ENCODE data around the gene LIPH.

Gene LIPH

GRCh38 chr3:185561958-185562357 is 9.6 kb upstream of the LIPH start:
- Histone ChIP-seq H3K4ac (ENCODE audit: low read depth in 1 of 2, low read length in 2 of 2) (no peak overlapping the region), H3K23ac (ENCODE audit: low read length in 2 of 2) (no peak overlapping the region), H3K14ac (ENCODE audit: low read length in 2 of 2) (no peak overlapping the region), H3K4me1 (ENCODE audit: control insufficient read depth, insufficient read depth, low read depth, low read length) (peaks cover 9% of the 10 kb centered on the region), H4K91ac (ENCODE audit: low read length) (no peak overlapping the region), H2AFZ (ENCODE audit: low read depth, low read length) (no peak overlapping the region), H2AK5ac (ENCODE audit: low read length, severe bottlenecking) (no peak overlapping the region), H2BK5ac (ENCODE audit: low read depth, low read length, poor library complexity, severe bottlenecking) (no peak overlapping the region), H3K4me2 (ENCODE audit: low read length, poor library complexity, severe bottlenecking) (no peak overlapping the region), H2BK120ac (ENCODE audit: low read depth, low read length) (no peak overlapping the region), H3K4me3 (ENCODE audit: insufficient read depth in 1 of 2, low read depth in 1 of 2, low read length in 2 of 2) (no peak overlapping the region), H3K27ac (ENCODE audit: low read length, poor library complexity, severe bottlenecking) (no peak overlapping the region), H3K9me3 (ENCODE audit: control insufficient read depth, low read length) (no peaks in the 10 kb centered on the region), H3K79me1 (replicated peaks; ENCODE audit: low read length, poor library complexity, severe bottlenecking) (no peaks in the 10 kb centered on the region), H3K9ac (ENCODE audit: low read length) (no peak overlapping the region), H4K8ac (ENCODE audit: low read length) (no peak overlapping the region), H3K18ac (ENCODE audit: low read depth in 1 of 2, low read length in 2 of 2) (no peak overlapping the region), H2BK15ac (ENCODE audit: low read depth, poor library complexity, severe bottlenecking) (no peak overlapping the region), H3K36me3 (ENCODE audit: control insufficient read depth in 1 of 2, insufficient read depth in 2 of 2, low read depth in 1 of 2, low read length in 2 of 2) (no peaks in the 10 kb centered on the region), H3K27me3 (ENCODE audit: control insufficient read depth in 1 of 2, insufficient read depth in 1 of 2, low read length in 2 of 2) (peaks cover 0 to 21% of the 10 kb centered on the region in 2 experiments), H2BK12ac (ENCODE audit: low read length in 2 of 2) (no peak overlapping the region)
- WGBS = 61% methylated on average over 5 of the region's 5 CpGs
- DNase-seq = no peak

- no peak overlapping the region for H4K8ac ChIP-seq (ENCODE audit: low read length)
- no peak overlapping the region for H3K4me3 ChIP-seq (ENCODE audit: insufficient read depth in 1 of 2, low read depth in 1 of 2, low read length in 2 of 2)
- no peak overlapping the region for H3K23ac ChIP-seq (ENCODE audit: low read length in 2 of 2)
- H2BK5ac ChIP-seq (ENCODE audit: low read depth, low read length, poor library complexity, severe bottlenecking) = no peak overlapping the region
- no peak overlapping the region for H3K18ac ChIP-seq (ENCODE audit: low read depth in 1 of 2, low read length in 2 of 2)
- no peak overlapping the region for H2BK12ac ChIP-seq (ENCODE audit: low read length in 2 of 2)
- no peak overlapping the region for H2BK120ac ChIP-seq (ENCODE audit: low read depth, low read length)
- H3K79me1 ChIP-seq (replicated peaks; ENCODE audit: low read length, poor library complexity, severe bottlenecking) = no peaks in the 10 kb centered on the region
- WGBS = 88% methylated on average over 7 of the region's 8 CpGs
- H3K4ac ChIP-seq (ENCODE audit: low read depth in 1 of 2, low read length in 2 of 2) = no peak overlapping the region
- H2AFZ ChIP-seq (ENCODE audit: low read depth, low read length) = no peak overlapping the region
- no peak overlapping the region for H3K14ac ChIP-seq (ENCODE audit: low read length in 2 of 2)
- no peak overlapping the region for H3K4me2 ChIP-seq (ENCODE audit: low read length, poor library complexity, severe bottlenecking)
- H2AK5ac ChIP-seq (ENCODE audit: low read length, severe bottlenecking) = no peak overlapping the region
- H3K9ac ChIP-seq (ENCODE audit: low read length) = no peak overlapping the region
- H4K91ac ChIP-seq (ENCODE audit: low read length) = no peak overlapping the region
- H3K27me3 ChIP-seq (ENCODE audit: control insufficient read depth in 1 of 2, insufficient read depth in 1 of 2, low read length in 2 of 2) = peaks cover 0 to 21% of the 10 kb centered on the region in 2 experiments
- no peak for DNase-seq
- no peaks in the 10 kb centered on the region for H3K9me3 ChIP-seq (ENCODE audit: control insufficient read depth, low read length)
- no peaks in the 10 kb centered on the region for H3K36me3 ChIP-seq (ENCODE audit: control insufficient read depth in 1 of 2, insufficient read depth in 2 of 2, low read depth in 1 of 2, low read length in 2 of 2)
- H3K27ac ChIP-seq (ENCODE audit: low read length, poor library complexity, severe bottlenecking) = no peak overlapping the region
- H2BK15ac ChIP-seq (ENCODE audit: low read depth, poor library complexity, severe bottlenecking) = no peak overlapping the region
- H3K4me1 ChIP-seq (ENCODE audit: control insufficient read depth, insufficient read depth, low read depth, low read length) = peaks cover 9% of the 10 kb centered on the region
Observed at GRCh38 chr3:185561374-185561943, 9.1 kb upstream of the LIPH start.

- Histone ChIP-seq H3K4me2 (ENCODE audit: low read length, poor library complexity, severe bottlenecking) (no peak overlapping the region), H3K14ac (ENCODE audit: low read length in 2 of 2) (no peak overlapping the region), H4K8ac (ENCODE audit: low read length) (no peak overlapping the region), H2BK120ac (ENCODE audit: low read depth, low read length) (no peak overlapping the region), H2BK15ac (ENCODE audit: low read depth, poor library complexity, severe bottlenecking) (no peak overlapping the region), H2AK5ac (ENCODE audit: low read length, severe bottlenecking) (no peak overlapping the region), H3K27me3 (ENCODE audit: control insufficient read depth in 1 of 2, insufficient read depth in 1 of 2, low read length in 2 of 2) (peaks cover 0 to 21% of the 10 kb centered on the region in 2 experiments), H3K79me1 (replicated peaks; ENCODE audit: low read length, poor library complexity, severe bottlenecking) (no peaks in the 10 kb centered on the region), H3K27ac (ENCODE audit: low read length, poor library complexity, severe bottlenecking) (no peak overlapping the region), H3K4me3 (ENCODE audit: insufficient read depth in 1 of 2, low read depth in 1 of 2, low read length in 2 of 2) (no peak overlapping the region), H3K9ac (ENCODE audit: low read length) (no peak overlapping the region), H2AFZ (ENCODE audit: low read depth, low read length) (no peak overlapping the region), H3K9me3 (ENCODE audit: control insufficient read depth, low read length) (no peaks in the 10 kb centered on the region), H3K36me3 (ENCODE audit: control insufficient read depth in 1 of 2, insufficient read depth in 2 of 2, low read depth in 1 of 2, low read length in 2 of 2) (no peaks in the 10 kb centered on the region), H2BK5ac (ENCODE audit: low read depth, low read length, poor library complexity, severe bottlenecking) (no peak overlapping the region), H3K18ac (ENCODE audit: low read depth in 1 of 2, low read length in 2 of 2) (no peak overlapping the region), H4K91ac (ENCODE audit: low read length) (no peak overlapping the region), H2BK12ac (ENCODE audit: low read length in 2 of 2) (no peak overlapping the region), H3K4me1 (ENCODE audit: control insufficient read depth, insufficient read depth, low read depth, low read length) (peaks cover 9% of the 10 kb centered on the region), H3K4ac (ENCODE audit: low read depth in 1 of 2, low read length in 2 of 2) (no peak overlapping the region), H3K23ac (ENCODE audit: low read length in 2 of 2) (no peak overlapping the region)
- 77% methylated on average over 10 of the region's 13 CpGs for WGBS
- DNase-seq = no peak
Observed at GRCh38 chr3:185560676-185561075, 8.3 kb upstream of the LIPH start.

- Histone ChIP-seq H3K36me3 (ENCODE audit: control insufficient read depth in 1 of 2, insufficient read depth in 2 of 2, low read depth in 1 of 2, low read length in 2 of 2) (no peaks in the 10 kb centered on the region), H3K27ac (ENCODE audit: low read length, poor library complexity, severe bottlenecking) (no peak overlapping the region), H3K4me3 (ENCODE audit: insufficient read depth in 1 of 2, low read depth in 1 of 2, low read length in 2 of 2) (no peak overlapping the region), H4K8ac (ENCODE audit: low read length) (no peak overlapping the region), H3K14ac (ENCODE audit: low read length in 2 of 2) (no peak overlapping the region), H2AFZ (ENCODE audit: low read depth, low read length) (no peak overlapping the region), H3K18ac (ENCODE audit: low read depth in 1 of 2, low read length in 2 of 2) (no peak overlapping the region), H3K4me1 (ENCODE audit: control insufficient read depth, insufficient read depth, low read depth, low read length) (peaks cover 11% of the 10 kb centered on the region), H3K23ac (ENCODE audit: low read length in 2 of 2) (no peak overlapping the region), H3K4me2 (ENCODE audit: low read length, poor library complexity, severe bottlenecking) (no peak overlapping the region), H4K91ac (ENCODE audit: low read length) (no peak overlapping the region), H3K9me3 (ENCODE audit: control insufficient read depth, low read length) (no peaks in the 10 kb centered on the region), H3K27me3 (ENCODE audit: control insufficient read depth in 1 of 2, insufficient read depth in 1 of 2, low read length in 2 of 2) (peaks cover 0 to 21% of the 10 kb centered on the region in 2 experiments), H3K4ac (ENCODE audit: low read depth in 1 of 2, low read length in 2 of 2) (no peak overlapping the region), H2BK5ac (ENCODE audit: low read depth, low read length, poor library complexity, severe bottlenecking) (no peak overlapping the region), H2AK5ac (ENCODE audit: low read length, severe bottlenecking) (no peak overlapping the region), H2BK120ac (ENCODE audit: low read depth, low read length) (no peak overlapping the region), H2BK15ac (ENCODE audit: low read depth, poor library complexity, severe bottlenecking) (no peak overlapping the region), H3K9ac (ENCODE audit: low read length) (no peak overlapping the region), H3K79me1 (replicated peaks; ENCODE audit: low read length, poor library complexity, severe bottlenecking) (no peaks in the 10 kb centered on the region), H2BK12ac (ENCODE audit: low read length in 2 of 2) (no peak overlapping the region)
- whole genome bisulfite sequencing = 81% methylated on average over 12 of the region's 12 CpGs
- DNase-seq = no peak
Observed at GRCh38 chr3:185559706-185560090, 7.3 kb upstream of the LIPH start.
